Uterus (tissue), 2 donors: ENCODE data around the gene TBC1D2B.

Source experiments
- CTCF ChIP-seq, 4 experiments: fragments of 200-600 bp in 2 of 4; fragments of 450-650 bp in 2 of 4; sonication (generic) in 2 of 4; IDR thresholded peaks; one replicate each; pipeline ENCODE4 v1.5.1; 2016 to 2019; ENCODE audit warnings: antibody characterized with exemption in 4 of 4, mild to moderate bottlenecking in 2 of 4, moderate library complexity in 1 of 4
- POLR2A ChIP-seq, 2 donors: fragments of 450-650 bp; IDR thresholded peaks; one replicate each; pipeline ENCODE4 v1.6.1; 2016; ENCODE audit warnings: antibody characterized with exemption in 2 of 2, mild to moderate bottlenecking in 1 of 2, moderate library complexity in 1 of 2

- no peak for TF ChIP-seq CTCF (IDR thresholded peaks at IDR 0.05)
- TF ChIP-seq POLR2A (IDR thresholded peaks at IDR 0.05): no peak
These were observed 53.5 kb downstream of the TBC1D2B start for GRCh38 chr15:78023865-78024518.
